Measurements from ENCODE around the gene ZNF724.
"Not testable (repeated sequence)": the region's sequence is repeated elsewhere in the genome, so short reads cannot be mapped to it uniquely, and the experiment has no call there.

Gene ZNF724

GRCh38 chr19:23249911-23250649 is at the start of gene ZNF724:
TSS of gene ZNF724 (minus strand) at chr19:23250394. CDS start at chr19:23250242, 152 bp downstream.
- peak; percentile 87 to 98 (median 96) for DNase-seq
- intact Hi-C loops (cut with DNase I) = no loop called here

- intact Hi-C loops (cut with DNase I) = no loop called here
- no peak for DNase-seq
Measured at GRCh38 chr19:23294141-23294540, 43.9 kb upstream of the ZNF724 start.

DNA sequence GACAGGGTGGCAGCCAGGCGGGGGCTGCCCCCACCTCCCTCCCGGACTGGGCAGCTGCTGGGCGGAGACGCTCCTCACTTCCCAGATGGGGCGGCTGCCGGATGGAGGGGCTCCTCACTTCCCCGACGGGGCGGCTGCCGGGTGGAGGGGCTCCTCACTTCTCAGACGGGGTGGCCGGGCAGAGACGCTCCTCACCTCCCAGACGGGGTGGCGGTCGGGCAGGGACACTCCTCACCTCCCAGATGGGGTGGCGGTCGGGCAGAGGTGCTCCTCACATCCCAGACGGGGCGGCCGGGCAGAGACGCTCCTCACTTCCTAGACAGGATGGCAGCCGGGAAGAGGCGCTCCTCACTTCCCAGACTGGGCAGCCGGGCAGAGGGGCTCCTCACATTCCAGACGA is 39.8 kb upstream of the ZNF724 start:
- intact Hi-C loops (cut with DNase I); DNase-seq: not testable (repeated sequence)

DNA sequence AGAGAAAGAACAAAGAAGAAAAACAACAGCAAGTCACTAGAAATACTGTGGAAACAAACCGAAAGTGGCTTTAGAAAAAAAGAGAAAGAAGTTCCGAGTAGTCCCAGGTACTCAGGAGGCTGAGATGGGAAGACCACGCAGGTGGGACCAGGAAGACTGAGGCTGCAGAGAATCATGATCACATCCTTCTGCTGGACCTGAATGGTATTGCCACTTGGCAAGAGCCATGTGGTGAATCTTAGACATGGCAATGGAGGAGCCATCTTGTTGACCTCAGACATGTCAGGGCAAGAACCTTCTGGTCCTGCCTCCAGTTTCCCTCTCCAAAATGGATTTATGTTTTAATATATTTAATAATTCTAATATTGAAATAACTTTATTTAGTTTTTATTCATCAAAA is 37.4 kb upstream of the ZNF724 start:
- intact Hi-C loops (cut with DNase I) = no loop called here
- DNase-seq = no peak

DNA sequence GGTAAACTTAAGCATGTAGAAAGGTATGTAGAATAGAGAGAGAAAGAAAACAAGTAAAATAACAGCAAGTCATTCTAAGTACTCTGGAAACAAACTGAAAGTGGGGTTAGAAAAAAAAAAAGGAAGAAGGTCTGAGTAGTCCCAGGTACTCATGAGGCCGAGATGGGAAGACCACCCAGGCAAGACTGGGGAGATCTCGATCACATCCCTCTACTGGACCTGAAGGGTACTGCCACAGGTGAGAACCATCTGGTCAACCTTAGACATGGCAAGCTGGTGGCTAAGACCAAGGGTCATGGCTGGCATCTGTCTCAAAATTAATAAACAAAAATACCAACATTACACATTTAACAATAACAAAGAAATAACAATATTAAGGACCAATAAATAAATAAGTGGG is 36.3 kb upstream of the ZNF724 start:
- intact Hi-C loops (cut with DNase I) = no loop called here
- DNase-seq = no peak

DNA sequence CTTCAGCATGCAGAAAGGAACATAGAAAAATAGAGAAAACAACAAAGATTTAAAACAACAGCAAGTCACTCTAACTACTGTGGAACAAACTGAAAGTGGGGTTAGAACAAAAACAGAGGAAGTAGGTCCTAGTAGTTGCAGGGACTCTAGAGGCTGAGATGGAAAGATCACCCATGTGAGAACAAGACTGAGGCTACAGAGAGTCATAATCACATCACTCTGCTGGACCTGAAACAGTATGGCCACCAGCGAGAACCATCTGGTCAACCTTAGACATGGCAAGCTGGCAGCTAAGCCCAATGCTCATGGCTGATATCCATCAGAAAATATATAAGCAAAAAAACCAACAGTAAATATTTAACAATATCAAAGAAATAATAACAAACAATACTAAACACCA is 35.8 kb upstream of the ZNF724 start:
- no peak for DNase-seq
- intact Hi-C loops (cut with DNase I) = no loop called here

GRCh38 chr19:23285326-23285725 is 35.1 kb upstream of the ZNF724 start:
- DNase-seq; intact Hi-C loops (cut with DNase I): not testable (repeated sequence)

DNA sequence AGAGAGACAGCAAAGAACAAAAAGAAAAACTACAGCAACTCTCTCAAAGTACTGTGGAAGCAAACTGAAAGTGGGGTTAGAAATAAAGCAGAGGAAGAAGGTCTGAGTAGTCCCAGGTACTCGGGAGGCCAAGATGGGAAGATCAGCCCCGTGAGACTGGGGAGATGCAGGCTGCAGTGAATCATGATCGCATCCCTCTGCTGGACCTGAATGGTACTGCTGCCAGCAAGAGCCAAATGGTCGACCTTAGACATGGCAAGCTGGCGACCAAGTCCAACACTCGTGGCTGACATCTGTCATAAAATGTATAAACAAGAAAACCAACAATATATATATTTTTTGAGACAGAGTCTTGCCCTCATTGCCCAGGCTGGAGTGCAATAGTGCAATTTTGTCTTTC is 33.7 kb upstream of the ZNF724 start:
- intact Hi-C loops (cut with DNase I) = no loop called here
- peak in 40 of 42 donors; percentile 18 to 81 (median 48) for DNase-seq

GRCh38 chr19:23281663-23282276 is 31.6 kb upstream of the ZNF724 start:
- no peak for DNase-seq
- intact Hi-C loops (cut with DNase I) = no loop called here

DNA sequence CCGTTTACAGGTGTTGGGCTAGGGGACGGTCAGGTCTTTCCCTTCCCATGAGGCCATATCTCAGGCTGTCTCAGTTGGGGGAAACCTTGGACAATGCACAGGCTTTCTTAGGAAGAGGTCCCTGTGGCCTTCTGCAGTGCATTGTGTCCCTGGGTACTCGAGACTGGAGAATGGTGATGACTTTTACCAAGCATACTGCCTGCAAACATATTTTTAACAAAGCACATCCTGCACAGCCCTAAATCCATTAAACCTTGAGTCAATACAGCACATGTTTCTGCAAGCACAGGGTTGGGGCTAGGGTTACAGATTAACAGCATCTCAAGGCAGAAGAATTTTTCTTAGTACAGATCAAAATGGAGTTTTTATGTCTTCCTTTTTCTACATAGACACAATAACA is 27.9 kb upstream of the ZNF724 start:
- DNase-seq; intact Hi-C loops (cut with DNase I): not testable (repeated sequence)

- peak; percentile 87 to 98 (median 95) for DNase-seq
- intact Hi-C loops (cut with DNase I) = no loop called here
Measured at GRCh38 chr19:23273590-23274412, 23.6 kb upstream of the ZNF724 start.

- intact Hi-C loops (cut with DNase I) = no loop called here
- peak in 8 of 42 donors; percentile 17 to 59 (median 33) for DNase-seq
Measured at GRCh38 chr19:23273022-23273589, 22.9 kb upstream of the ZNF724 start.

DNA sequence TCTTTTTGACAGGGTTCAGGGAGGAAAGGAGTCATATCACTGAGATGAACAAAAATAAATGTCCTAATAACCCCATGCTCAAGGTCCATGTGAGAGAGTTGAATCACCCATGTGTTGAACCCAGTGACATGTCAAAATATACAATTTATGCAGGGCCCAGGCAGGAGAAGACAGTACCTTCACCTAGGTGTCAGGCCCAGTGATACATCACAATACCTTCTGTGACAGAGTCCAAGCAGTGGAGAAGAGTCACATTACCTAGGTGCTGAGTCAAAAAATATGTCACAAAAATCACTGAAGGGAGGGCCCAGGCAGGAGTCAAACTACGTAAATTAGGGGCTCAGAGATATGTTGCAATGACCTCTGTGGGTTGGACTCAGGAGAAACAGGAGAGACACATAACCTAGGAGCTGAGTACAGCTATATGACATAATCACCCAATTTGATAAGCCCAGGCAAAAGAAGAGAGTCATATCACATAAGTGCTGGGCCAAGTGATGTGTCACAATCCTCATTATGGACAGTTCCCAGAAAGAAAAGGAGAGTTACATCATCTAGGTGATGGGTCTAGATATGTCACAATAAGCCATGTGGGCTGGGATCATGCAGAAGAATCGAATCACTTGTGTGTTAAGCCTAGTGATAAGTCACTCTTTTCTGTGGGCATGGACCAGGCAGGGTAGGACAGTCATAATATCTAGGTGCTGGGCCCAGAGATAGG is 13.8 kb upstream of the ZNF724 start:
- intact Hi-C loops (cut with DNase I) = no loop called here
- no peak for DNase-seq

DNA sequence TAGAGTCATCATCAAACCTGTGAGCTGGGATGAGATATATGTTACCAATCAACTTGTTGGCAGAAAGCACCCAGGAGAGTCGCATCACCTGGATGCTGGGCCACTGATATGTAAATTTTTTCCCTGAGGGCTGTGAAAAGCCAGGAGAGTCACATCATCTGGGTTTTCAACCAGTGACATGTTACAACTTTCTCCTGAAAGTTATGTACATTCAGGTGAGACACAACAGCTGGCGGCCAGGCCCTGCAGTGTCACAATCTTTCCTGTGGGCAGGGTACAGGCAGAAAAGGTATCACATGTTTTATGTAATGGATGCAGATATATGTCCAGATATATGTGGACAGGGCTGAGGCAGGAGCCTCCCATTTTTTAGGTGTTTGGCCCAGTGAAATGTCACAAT is 13.2 kb upstream of the ZNF724 start:
- intact Hi-C loops (cut with DNase I) = no loop called here

GRCh38 chr19:23262920-23263319 is 12.7 kb upstream of the ZNF724 start:
- intact Hi-C loops (cut with DNase I) = no loop called here
- no peak for DNase-seq

More for the DNA sequence above, 13.2 kb upstream of the ZNF724 start:
- no peak for DNase-seq

- DNase-seq = no peak
- intact Hi-C loops (cut with DNase I) = no loop called here
Measured at GRCh38 chr19:23261496-23262020, 11.4 kb upstream of the ZNF724 start.

DNA sequence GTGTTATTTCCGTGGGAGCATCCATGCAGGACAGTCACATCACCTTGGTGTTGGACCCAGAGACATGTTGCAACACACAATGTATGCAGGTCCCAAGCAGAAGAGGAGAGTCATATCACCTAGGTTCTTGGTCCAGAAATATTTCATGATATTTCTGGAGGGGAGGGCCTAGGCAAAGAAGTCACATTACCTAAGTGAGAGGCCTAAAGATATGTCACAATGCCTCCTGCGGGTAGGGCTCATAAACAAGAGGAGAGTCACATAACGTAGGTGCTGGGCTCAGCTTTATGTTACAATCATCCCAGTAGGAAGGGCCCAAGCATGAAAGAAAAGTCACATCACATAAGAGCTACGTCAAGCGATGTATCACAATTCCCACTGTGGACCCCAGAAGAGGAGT is 10.8 kb upstream of the ZNF724 start:
- intact Hi-C loops (cut with DNase I) = no loop called here

GRCh38 chr19:23259961-23260360 is 9.8 kb upstream of the ZNF724 start:
- intact Hi-C loops (cut with DNase I) = no loop called here
- DNase-seq = no peak

More for the DNA sequence above, 10.8 kb upstream of the ZNF724 start:
- DNase-seq = no peak

DNA sequence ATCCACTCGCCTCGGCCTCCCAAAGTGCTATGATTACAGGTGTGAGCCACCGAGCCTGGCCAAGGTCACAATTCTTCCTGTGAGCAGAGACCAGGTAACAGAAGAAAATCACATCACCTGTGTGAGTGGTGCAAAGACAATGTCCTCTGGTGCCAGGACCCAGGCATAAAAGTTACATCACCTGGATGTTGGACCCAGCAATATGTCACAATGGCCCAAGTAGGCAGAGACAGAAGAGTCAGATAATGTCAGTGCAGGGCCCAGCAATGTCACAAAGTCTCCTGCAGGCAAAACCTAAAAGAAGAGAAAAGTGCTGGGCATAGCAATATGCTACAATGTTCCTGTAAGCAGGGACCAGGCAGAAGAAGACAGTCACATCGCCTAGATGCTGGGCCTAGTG is 5.5 kb upstream of the ZNF724 start:
- intact Hi-C loops (cut with DNase I) = no loop called here
- no peak for DNase-seq
